HL-60 (cell line): Measurements from ENCODE around the gene TC2N.

ENCODE experiments used
- DNase-seq, 2 experiments: peaks; one replicate each; pipeline ENCODE4 v3.0.0-alpha.2; 2010 to 2020; ENCODE audit warnings: low read depth in 1 of 2, low spot score in 1 of 2
- H3K27ac ChIP-seq: fragments of 250-450 bp; sonication (Bioruptor Pico); replicated peaks from 2 replicates; pipeline ENCODE4 v1.5.1; 2020; ENCODE audit warnings: mild to moderate bottlenecking, moderate library complexity
- H3K27me3 ChIP-seq: fragments of 250-450 bp; sonication (Bioruptor Pico); 2 replicates; pipeline ENCODE4 v1.5.1; 2021; ENCODE audit warnings: mild to moderate bottlenecking, moderate library complexity; ENCODE audit not compliant: insufficient read depth, poor library complexity, severe bottlenecking
- H3K4me3 ChIP-seq: replicated peaks from 2 replicates; pipeline ENCODE4 v1.5.1; 2011; ENCODE audit warnings: mild to moderate bottlenecking, control low read depth, low read length; ENCODE audit not compliant: insufficient read depth
- GABPA ChIP-seq: IDR thresholded peaks from 2 replicates; pipeline ENCODE4 v1.6.1; 2012; ENCODE audit warnings: low read depth
- POLR2AphosphoS5 ChIP-seq: IDR thresholded peaks from 2 replicates; pipeline ENCODE4 v1.6.1; 2012; ENCODE audit warnings: low read depth
- REST ChIP-seq: IDR thresholded peaks from 2 replicates; pipeline ENCODE4 v1.6.1; 2012; ENCODE audit warnings: low read depth; ENCODE audit not compliant: insufficient replicate concordance
- SPI1 ChIP-seq: IDR thresholded peaks from 2 replicates; pipeline ENCODE4 v1.6.1; 2012; ENCODE audit warnings: low read depth, mild to moderate bottlenecking, borderline replicate concordance
- TF ChIP-seq, protein P1 (sequence below): IDR thresholded peaks from one replicate; pipeline ENCODE4 v1.5.1; 2011; ENCODE audit warnings: low read length, control low read depth, inconsistent platforms; ENCODE audit not compliant: insufficient read depth

The TC2N gene

GRCh38 chr14:91774140-91775096 lies 92.9 kb downstream of the TC2N start:
- Histone ChIP-seq H3K27ac (no peak overlapping the region), H3K27me3 (no peaks in the 10 kb centered on the region), H3K4me3 (no peak overlapping the region)
- no peak for TF ChIP-seq REST
- TF ChIP-seq GABPA: no peak
- no peak; the same call in 1 of the 2 replicates for TF ChIP-seq SPI1
- TF ChIP-seq, protein P1, sequence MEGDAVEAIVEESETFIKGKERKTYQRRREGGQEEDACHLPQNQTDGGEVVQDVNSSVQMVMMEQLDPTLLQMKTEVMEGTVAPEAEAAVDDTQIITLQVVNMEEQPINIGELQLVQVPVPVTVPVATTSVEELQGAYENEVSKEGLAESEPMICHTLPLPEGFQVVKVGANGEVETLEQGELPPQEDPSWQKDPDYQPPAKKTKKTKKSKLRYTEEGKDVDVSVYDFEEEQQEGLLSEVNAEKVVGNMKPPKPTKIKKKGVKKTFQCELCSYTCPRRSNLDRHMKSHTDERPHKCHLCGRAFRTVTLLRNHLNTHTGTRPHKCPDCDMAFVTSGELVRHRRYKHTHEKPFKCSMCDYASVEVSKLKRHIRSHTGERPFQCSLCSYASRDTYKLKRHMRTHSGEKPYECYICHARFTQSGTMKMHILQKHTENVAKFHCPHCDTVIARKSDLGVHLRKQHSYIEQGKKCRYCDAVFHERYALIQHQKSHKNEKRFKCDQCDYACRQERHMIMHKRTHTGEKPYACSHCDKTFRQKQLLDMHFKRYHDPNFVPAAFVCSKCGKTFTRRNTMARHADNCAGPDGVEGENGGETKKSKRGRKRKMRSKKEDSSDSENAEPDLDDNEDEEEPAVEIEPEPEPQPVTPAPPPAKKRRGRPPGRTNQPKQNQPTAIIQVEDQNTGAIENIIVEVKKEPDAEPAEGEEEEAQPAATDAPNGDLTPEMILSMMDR: no peak
- no peak for TF ChIP-seq POLR2AphosphoS5
- no peak for DNase-seq

DNA sequence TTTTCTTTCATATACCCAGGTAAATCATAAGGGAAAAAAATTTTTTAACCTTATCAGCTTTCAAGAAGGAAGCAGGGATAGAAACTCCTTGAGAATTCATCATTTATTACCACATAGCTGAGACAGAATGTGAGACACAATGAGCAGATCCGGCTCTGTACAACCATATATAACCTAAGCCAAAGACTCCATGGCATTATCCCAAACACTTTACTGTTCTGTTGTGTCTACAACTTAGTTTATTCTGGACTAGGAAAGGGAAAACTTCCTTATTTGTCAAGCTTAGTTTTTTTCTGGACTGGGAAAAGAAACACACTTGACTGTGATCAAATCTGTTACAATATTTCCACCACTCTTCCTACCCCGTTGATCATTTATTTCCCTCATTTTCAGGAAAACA lies 97.2 kb downstream of the TC2N start:
- Histone ChIP-seq H3K27ac (no peak overlapping the region), H3K27me3 (no peaks in the 10 kb centered on the region), H3K4me3 (no peak overlapping the region)
- TF ChIP-seq SPI1 (no peak), GABPA (no peak), REST (no peak), POLR2AphosphoS5 (no peak)
- TF ChIP-seq, protein P1: no peak
- no peak for DNase-seq

DNA sequence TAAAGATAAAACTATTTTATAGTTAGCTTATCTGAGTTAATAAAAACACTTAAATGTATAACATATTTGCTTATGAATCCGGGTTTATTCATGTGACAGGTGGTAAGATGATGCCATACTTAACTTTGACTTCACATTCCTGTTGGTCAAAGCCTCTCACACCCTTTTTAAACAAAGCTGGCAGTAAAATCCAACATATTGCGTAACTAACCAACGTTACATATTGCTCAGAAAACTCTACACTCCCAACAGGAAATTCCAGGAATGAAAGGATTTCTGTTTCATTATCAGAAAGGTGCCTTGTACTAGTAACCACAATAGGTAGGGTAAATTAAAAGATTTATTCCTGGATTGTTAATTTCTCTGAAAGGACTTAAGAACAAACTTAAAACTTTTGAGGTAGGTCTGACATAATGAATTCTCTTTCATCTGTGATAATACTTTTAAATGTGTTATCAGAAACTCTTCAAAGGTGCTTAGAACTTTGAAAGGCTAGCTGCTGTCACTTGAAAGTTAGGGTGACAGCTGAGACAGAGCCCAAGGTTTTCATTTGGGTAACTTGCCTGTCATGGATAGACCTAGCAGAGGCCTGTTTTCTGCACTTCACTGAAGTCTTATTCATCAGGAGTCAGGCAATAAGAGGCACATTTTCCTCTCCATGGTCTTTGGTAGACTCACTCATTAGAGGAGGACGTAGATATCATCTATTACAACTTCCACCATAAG lies 111.6 kb downstream of the TC2N start:
- TF ChIP-seq SPI1 (no peak), GABPA (no peak), POLR2AphosphoS5 (no peak), REST (no peak)
- TF ChIP-seq, protein P1: no peak
- no peak for DNase-seq
- H3K4me3 ChIP-seq: no peak overlapping the region
- no peak overlapping the region for H3K27ac ChIP-seq
- H3K27me3 ChIP-seq: peaks cover 3% of the 10 kb centered on the region
